CD4-positive, alpha-beta T cell treated with Interleukin-4 for 1 hour (primary cell): ENCODE measurements around the gene AP3S1.

Source experiments
- DNase-seq, 2 donors: peaks; one replicate each; pipeline ENCODE4 v3.0.0-alpha.2; 2020 to 2022

Gene AP3S1

GRCh38 chr5:115825948-115826347 is 15.8 kb upstream of the AP3S1 start:
- DNase-seq, result no peak

GRCh38 chr5:115829913-115830312 is 11.8 kb upstream of the AP3S1 start:
- DNase-seq, result no peak

- peak; percentile 44 to 60 for DNase-seq
Measured at GRCh38 chr5:115831163-115831768, 10.5 kb upstream of the AP3S1 start.

- no peak for DNase-seq
Measured at GRCh38 chr5:115835481-115835880, 6.3 kb upstream of the AP3S1 start.

GRCh38 chr5:115838885-115839518 is 2.7 kb upstream of the AP3S1 start:
- peak in 1 of 2 donors; percentile 82 for DNase-seq

GRCh38 chr5:115840873-115841272 is 862 bp upstream of the AP3S1 start:
- no peak for DNase-seq

- DNase-seq, result peak in 1 of 2 donors; percentile 18
Measured at GRCh38 chr5:115842089-115842935, 577 bp downstream of the AP3S1 start.

- DNase-seq, result no peak
Measured at GRCh38 chr5:115842952-115843351, 1.2 kb downstream of the AP3S1 start.

- no peak for DNase-seq
Measured at GRCh38 chr5:115843444-115844130, 1.9 kb downstream of the AP3S1 start.

- DNase-seq, result no peak
Measured at GRCh38 chr5:115844321-115844817, 2.6 kb downstream of the AP3S1 start.

- DNase-seq, result no peak
Measured at GRCh38 chr5:115847290-115847689, 5.6 kb downstream of the AP3S1 start.

GRCh38 chr5:115849258-115849798 is 7.6 kb downstream of the AP3S1 start:
- DNase-seq, result no peak

GRCh38 chr5:115850744-115851416 is 9.1 kb downstream of the AP3S1 start:
- DNase-seq, result no peak

- DNase-seq, result no peak
Measured at GRCh38 chr5:115854139-115854538, 12.4 kb downstream of the AP3S1 start.

- DNase-seq, result no peak
Measured at GRCh38 chr5:115855959-115856358, 14.2 kb downstream of the AP3S1 start.

- no peak for DNase-seq
Measured at GRCh38 chr5:115857057-115857479, 15.3 kb downstream of the AP3S1 start.

- no peak for DNase-seq
Measured at GRCh38 chr5:115857626-115858349, 16.1 kb downstream of the AP3S1 start.

GRCh38 chr5:115858396-115858795 is 16.7 kb downstream of the AP3S1 start:
- DNase-seq, result no peak

- DNase-seq, result no peak
Measured at GRCh38 chr5:115859378-115859777, 17.6 kb downstream of the AP3S1 start.

GRCh38 chr5:115869256-115869795 is 27.6 kb downstream of the AP3S1 start:
- DNase-seq, result no peak

GRCh38 chr5:115872447-115872846 is 30.7 kb downstream of the AP3S1 start:
- DNase-seq, result no peak
